Spinal cord (tissue), 10 donors: ENCODE data around the gene SUPT6H. TPM values are rescaled to one million over a fixed set of nuclear protein-coding genes. Genes with fewer than 3 reads are reported as not detected.
"Not testable (repeated sequence)": the region's sequence is repeated elsewhere in the genome, so short reads cannot be mapped to it uniquely, and the experiment has no call there.

Experiments
- DNase-seq, 6 donors: peaks; one replicate each; pipeline versions ENCODE4 v3.0.0 to v3.0.0-alpha.2; 2013 to 2015; ENCODE audit warnings: low spot score in 6 of 6, low read depth in 4 of 6
- H3K27ac ChIP-seq: one replicate; pipeline ENCODE4 v1.5.1; 2013; ENCODE audit warnings: low read depth, low read length, control low read depth
- H3K27me3 ChIP-seq: one replicate; pipeline ENCODE4 v1.6.1; 2013; ENCODE audit warnings: low read length; ENCODE audit not compliant: control insufficient read depth, insufficient read depth
- H3K36me3 ChIP-seq: one replicate; pipeline ENCODE4 v1.6.1; 2013; ENCODE audit warnings: low read length; ENCODE audit not compliant: control insufficient read depth, insufficient read depth
- H3K4me1 ChIP-seq: one replicate; pipeline ENCODE4 v1.6.1; 2013; ENCODE audit warnings: low read length; ENCODE audit not compliant: control insufficient read depth, insufficient read depth
- H3K4me3 ChIP-seq: one replicate; pipeline ENCODE4 v1.5.1; 2013; ENCODE audit warnings: low read depth, low read length, control low read depth
- H3K9me3 ChIP-seq: one replicate; pipeline ENCODE4 v1.6.1; 2013; ENCODE audit warnings: low read length; ENCODE audit not compliant: control insufficient read depth, insufficient read depth
- WGBS: methylation state at CpG from one replicate; pipeline ENCODE4 v1.1.5; 2013; ENCODE audit warnings: missing lambda C conversion rate; ENCODE audit not compliant: insufficient coverage; 5-methylcytosine and 5-hydroxymethylcytosine counted together
- polyA plus RNA-seq, 2 donors: library from polyadenylated mRNA; unstranded; fragments of 120-200 nt; gene quantifications; one replicate each; pipeline ENCODE4 v1.2.1, GENCODE V29; 2013; ENCODE audit not compliant: insufficient read length in 2 of 2
- total RNA-seq, 2 donors: library from RNA; depleted of rRNA in 1 of 2; stranded (reverse); fragments of 120-200 nt in 1 of 2; fragments of >200 nt in 1 of 2; gene quantifications; one replicate each; pipeline versions ENCODE4 v1.2.3 to v1.2.4, GENCODE V29; 2013 to 2014
- donor health status: healthy.

SUPT6H gene
- total and polyA plus RNA-seq, 4 donors: 46.8 to 63.7 (median 53.9) TPM

GRCh38 chr17:28714281-28714680 lies 52.3 kb downstream of the SUPT6H start:
- Histone ChIP-seq H3K27me3 (peaks cover 9% of the 10 kb centered on the region), H3K9me3 (no peaks in the 10 kb centered on the region), H3K4me3 (no peak overlapping the region), H3K36me3 (peaks cover 24% of the 10 kb centered on the region), H3K4me1 (peaks cover 66% of the 10 kb centered on the region), H3K27ac (no peak overlapping the region)
- whole genome bisulfite sequencing: 58% methylated on average over 2 of the region's 3 CpGs
- no peak for DNase-seq

- Histone ChIP-seq H3K4me1 (peaks cover 58% of the 10 kb centered on the region), H3K27ac (no peak overlapping the region), H3K9me3 (no peaks in the 10 kb centered on the region), H3K4me3 (no peak overlapping the region), H3K36me3 (peaks cover 24% of the 10 kb centered on the region), H3K27me3 (peaks cover 9% of the 10 kb centered on the region)
- WGBS: no CpG with 5 or more reads among the region's 2 CpGs
- DNase-seq: no peak
Measured at GRCh38 chr17:28715217-28715616, 53.2 kb downstream of the SUPT6H start.

- peaks cover 60% of the 10 kb centered on the region for H3K4me1 ChIP-seq
- peak in 2 of 6 donors; percentile 30 to 65 for DNase-seq
- H3K4me3 ChIP-seq: peak overlapping the region; percentile 75
Measured at GRCh38 chr17:28716740-28717577, 55.0 kb downstream of the SUPT6H start.

DNA sequence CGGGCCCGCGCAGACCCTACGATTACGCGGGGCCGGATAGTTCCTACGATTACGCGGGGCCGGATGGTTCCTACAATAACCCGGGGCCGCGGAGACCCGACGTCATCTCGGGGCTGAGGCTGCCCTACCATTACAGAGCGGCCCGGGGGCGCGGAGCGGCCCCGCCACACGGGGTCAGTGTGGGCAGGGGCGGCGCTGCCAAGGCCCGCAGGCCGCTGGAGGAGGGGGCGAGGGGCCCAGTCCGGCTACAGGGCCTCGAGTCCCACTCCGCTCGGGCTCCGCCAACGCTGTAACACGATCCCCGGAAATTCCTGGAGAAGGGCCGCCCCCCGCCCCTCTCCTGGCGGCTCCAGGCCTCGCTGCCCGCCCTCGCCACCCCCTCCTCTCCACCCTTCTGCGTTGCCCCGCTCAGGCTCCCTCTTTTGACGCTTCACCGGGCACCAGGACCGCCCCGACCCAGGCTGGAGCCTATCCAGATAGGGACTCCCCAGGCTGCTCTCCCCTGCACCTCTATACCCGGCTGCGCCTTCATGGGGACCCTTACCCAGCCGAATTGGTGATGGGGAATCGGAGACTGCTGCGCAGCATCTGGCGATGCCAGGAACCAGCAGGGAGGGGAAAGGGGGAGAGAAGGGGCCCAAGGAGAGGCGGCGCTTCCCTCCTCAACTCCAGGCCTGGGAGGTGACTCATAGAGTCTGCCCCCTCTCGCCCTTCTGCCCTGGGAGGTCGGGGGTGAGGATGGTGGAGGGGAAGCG lies 55.8 kb downstream of the SUPT6H start, which contains the start of gene RAB34:
Gene RAB34, minus strand, starts transcription at position 291 of the 755 bp plus-strand sequence. CDS start 602 bp downstream, outside the sequence.
- peaks cover 60% of the 10 kb centered on the region for H3K4me1 ChIP-seq
- no peaks in the 10 kb centered on the region for H3K9me3 ChIP-seq
- 4% methylated on average over 53 of the region's 60 CpGs for WGBS
- H3K36me3 ChIP-seq: peaks cover 44% of the 10 kb centered on the region
- DNase-seq: peak in 2 of 6 donors; percentile 81 to 91
- peak within 1 kb of the TSS; percentile 97 for H3K27ac ChIP-seq
- H3K4me3 ChIP-seq: peak within 1 kb of the TSS; percentile 75
- peaks cover 9% of the 10 kb centered on the region for H3K27me3 ChIP-seq

More at GRCh38 chr17:28716740-28717577, 55.0 kb downstream of the SUPT6H start:
- peaks cover 36% of the 10 kb centered on the region for H3K36me3 ChIP-seq
- no peaks in the 10 kb centered on the region for H3K9me3 ChIP-seq
- whole genome bisulfite sequencing: 6% methylated on average over 59 of the region's 63 CpGs
- H3K27ac ChIP-seq: peak overlapping the region; percentile 97
- peaks cover 9% of the 10 kb centered on the region for H3K27me3 ChIP-seq

- no peaks in the 10 kb centered on the region for H3K9me3 ChIP-seq
- peak overlapping the region; percentile 97 for H3K27ac ChIP-seq
- whole genome bisulfite sequencing: 25% methylated on average over 14 of the region's 18 CpGs
- peaks cover 63% of the 10 kb centered on the region for H3K4me1 ChIP-seq
- peak overlapping the region; percentile 75 for H3K4me3 ChIP-seq
- H3K36me3 ChIP-seq: peaks cover 50% of the 10 kb centered on the region
- no peak for DNase-seq
- H3K27me3 ChIP-seq: peaks cover 9% of the 10 kb centered on the region
Measured at GRCh38 chr17:28718333-28719020, 56.5 kb downstream of the SUPT6H start.

DNA sequence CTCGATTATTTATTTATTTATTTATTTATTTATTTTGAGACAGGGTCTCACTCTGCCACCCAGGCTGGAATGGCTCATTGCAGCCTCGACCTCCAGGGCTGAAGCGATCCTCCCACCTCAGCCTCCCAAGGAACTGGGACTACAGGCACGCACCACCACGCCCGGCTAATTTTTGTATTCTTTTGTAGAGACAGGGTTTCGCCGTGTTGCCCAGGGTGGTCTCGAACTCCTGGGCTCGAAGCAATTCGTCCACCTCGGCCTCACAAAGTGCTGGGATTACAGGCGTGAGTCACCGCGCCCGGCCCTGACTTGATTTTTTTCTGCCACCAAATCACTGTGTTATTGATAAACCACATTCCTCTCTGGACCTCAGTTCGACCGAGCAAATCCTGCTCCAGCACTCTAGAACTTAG lies 57.0 kb downstream of the SUPT6H start:
- Histone ChIP-seq H3K27me3 (peaks cover 9% of the 10 kb centered on the region), H3K27ac (peak overlapping the region; percentile 97), H3K4me3 (peak overlapping the region; percentile 98), H3K36me3 (peaks cover 50% of the 10 kb centered on the region), H3K9me3 (no peaks in the 10 kb centered on the region), H3K4me1 (peaks cover 63% of the 10 kb centered on the region)
- 35% methylated on average over 16 of the region's 18 CpGs for WGBS
- DNase-seq: no peak

- H3K4me1 ChIP-seq: peaks cover 70% of the 10 kb centered on the region
- H3K27ac ChIP-seq: peak overlapping the region; percentile 97
- peaks cover 45% of the 10 kb centered on the region for H3K36me3 ChIP-seq
- H3K27me3 ChIP-seq: peaks cover 9% of the 10 kb centered on the region
- no peaks in the 10 kb centered on the region for H3K9me3 ChIP-seq
- DNase-seq: no peak
- WGBS: 1% methylated on average over 11 of the region's 30 CpGs
- peak overlapping the region; percentile 98 for H3K4me3 ChIP-seq
Measured at GRCh38 chr17:28720247-28720996, 58.4 kb downstream of the SUPT6H start.

DNA sequence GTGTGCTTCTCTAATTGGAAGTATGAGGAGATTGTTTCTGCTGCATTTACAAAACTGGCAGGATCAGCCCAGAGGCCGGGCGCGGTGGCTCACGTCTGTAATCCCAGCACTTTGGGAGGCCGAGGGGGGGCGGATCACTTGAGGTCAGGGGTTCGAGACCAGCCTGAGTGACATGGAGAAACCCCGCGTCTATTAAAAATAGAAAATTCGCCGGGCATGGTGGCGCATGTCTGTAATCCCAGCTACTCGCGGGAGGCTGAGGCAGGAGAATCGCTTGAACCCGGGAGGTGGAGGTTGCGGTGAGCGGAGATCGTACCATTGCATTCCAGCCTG lies 59.0 kb downstream of the SUPT6H start:
- not testable (repeated sequence) for DNase-seq, H3K27me3 ChIP-seq, H3K9me3 ChIP-seq
- peak overlapping the region; percentile 98 for H3K4me3 ChIP-seq
- peaks cover 70% of the 10 kb centered on the region for H3K4me1 ChIP-seq
- 29% methylated on average over 16 of the region's 19 CpGs for WGBS
- H3K36me3 ChIP-seq: peaks cover 44% of the 10 kb centered on the region
- peak overlapping the region; percentile 10 for H3K27ac ChIP-seq
